Sciatic nerve (tissue), 2 donors: Measurements from ENCODE around the gene MARCHF5. TPM values are rescaled to one million over a fixed set of nuclear protein-coding genes. Genes with fewer than 3 reads are reported as not detected.
"Not testable (repeated sequence)": the region's sequence is repeated elsewhere in the genome, so short reads cannot be mapped to it uniquely, and the experiment has no call there.

Source experiments
- ATAC-seq: fragments of 200-7000 bp; cut with Tn5 transposase; one replicate; pipeline ENCODE4 v1.9.1; 2020; ENCODE audit warnings: mild to moderate bottlenecking, moderate library complexity
- DNase-seq: peaks from one replicate; pipeline ENCODE4 v3.0.0-alpha.2; 2020; ENCODE audit warnings: low spot score
- intact Hi-C: fragments of 100-400 bp; cut with DNase I; formaldehyde crosslinking; loops from one replicate; pipeline ENCODE4 v1.14.2; 2022
- total RNA-seq: library from RNA; stranded (reverse); fragmentation: NEBNext Ultra II Directional; extraction: Animal tissue kit (Norgen Biotek cat#: 25700); gene quantifications from one replicate; pipeline ENCODE4 v1.2.1, GENCODE V29; 2021
- donor health status: DM: no; HTN: no; CAD: no.
- donor health status: DM: no; HTN: no; CAD: no.

The MARCHF5 gene
- total RNA-seq, 1 donor from 2014 or later: 37.4 TPM

GRCh38 chr10:92298487-92298886, 7.5 kb downstream of the MARCHF5 start:
- ATAC-seq (no peak), DNase-seq (no peak)
- intact Hi-C loops: no loop called here

GRCh38 chr10:92303096-92303495, 12.1 kb downstream of the MARCHF5 start:
- ATAC-seq (no peak), DNase-seq (no peak)
- intact Hi-C loops: no loop called here

- DNase-seq (no peak), ATAC-seq (no peak)
- intact Hi-C loops: no loop called here
Observed at GRCh38 chr10:92304061-92304460, 13.1 kb downstream of the MARCHF5 start.

- no peak for DNase-seq
- intact Hi-C loops: no loop called here
- ATAC-seq: no peak
Observed at GRCh38 chr10:92305133-92306072, 14.4 kb downstream of the MARCHF5 start.

GRCh38 chr10:92309272-92309671, 18.3 kb downstream of the MARCHF5 start:
- intact Hi-C loops: no loop called here
- ATAC-seq: no peak
- DNase-seq: no peak

GRCh38 chr10:92313750-92314149, 22.8 kb downstream of the MARCHF5 start:
- no peak for ATAC-seq
- intact Hi-C loops: no loop called here

GRCh38 chr10:92316610-92317009, 25.6 kb downstream of the MARCHF5 start:
- intact Hi-C loops: no loop called here
- DNase-seq: no peak
- no peak for ATAC-seq

More at GRCh38 chr10:92313750-92314149, 22.8 kb downstream of the MARCHF5 start:
- DNase-seq: no peak

- DNase-seq: no peak
- intact Hi-C loops: no loop called here
- no peak for ATAC-seq
Observed at GRCh38 chr10:92323079-92323478, 32.1 kb downstream of the MARCHF5 start.

GRCh38 chr10:92327445-92328433, 36.8 kb downstream of the MARCHF5 start:
- DNase-seq (no peak), ATAC-seq (no peak)
- intact Hi-C loops: no loop called here

- ATAC-seq: no peak
- DNase-seq: no peak
- intact Hi-C loops: no loop called here
Observed at GRCh38 chr10:92328993-92329392, 38.0 kb downstream of the MARCHF5 start.

GRCh38 chr10:92329927-92330326, 39.0 kb downstream of the MARCHF5 start:
- DNase-seq, ATAC-seq, intact Hi-C loops: not testable (repeated sequence)

GRCh38 chr10:92342796-92343195, 51.8 kb downstream of the MARCHF5 start:
- intact Hi-C loops: no loop called here
- ATAC-seq (no peak), DNase-seq (no peak)

- DNase-seq, intact Hi-C loops, ATAC-seq: not testable (repeated sequence)
Observed at GRCh38 chr10:92345575-92345974, 54.6 kb downstream of the MARCHF5 start.

GRCh38 chr10:92347035-92347676, 56.2 kb downstream of the MARCHF5 start:
- intact Hi-C loops, ATAC-seq, DNase-seq: not testable (repeated sequence)

- ATAC-seq: no peak
- intact Hi-C loops: no loop called here
- no peak for DNase-seq
Observed at GRCh38 chr10:92350411-92350810, 59.4 kb downstream of the MARCHF5 start.

GRCh38 chr10:92354587-92354986, 63.6 kb downstream of the MARCHF5 start:
- DNase-seq (no peak), ATAC-seq (no peak)
- intact Hi-C loops: no loop called here

GRCh38 chr10:92356041-92356440, 65.1 kb downstream of the MARCHF5 start:
- DNase-seq (no peak), ATAC-seq (no peak)
- intact Hi-C loops: no loop called here

- intact Hi-C loops: no loop called here
- ATAC-seq: no peak
- DNase-seq: no peak
Observed at GRCh38 chr10:92363498-92363897, 72.5 kb downstream of the MARCHF5 start.

GRCh38 chr10:92366412-92367021, 75.5 kb downstream of the MARCHF5 start:
- intact Hi-C loops: no loop called here
- DNase-seq: no peak
- no peak for ATAC-seq
